Fibroblast of the conjunctiva (primary cell): ENCODE data around the gene MAX.
"Not testable (repeated sequence)": the region's sequence is repeated elsewhere in the genome, so short reads cannot be mapped to it uniquely, and the experiment has no call there.

Experiments used
- DNase-seq: peaks from one replicate; pipeline ENCODE4 v3.0.0-alpha.2; 2010; ENCODE audit warnings: low read depth

MAX gene

DNA sequence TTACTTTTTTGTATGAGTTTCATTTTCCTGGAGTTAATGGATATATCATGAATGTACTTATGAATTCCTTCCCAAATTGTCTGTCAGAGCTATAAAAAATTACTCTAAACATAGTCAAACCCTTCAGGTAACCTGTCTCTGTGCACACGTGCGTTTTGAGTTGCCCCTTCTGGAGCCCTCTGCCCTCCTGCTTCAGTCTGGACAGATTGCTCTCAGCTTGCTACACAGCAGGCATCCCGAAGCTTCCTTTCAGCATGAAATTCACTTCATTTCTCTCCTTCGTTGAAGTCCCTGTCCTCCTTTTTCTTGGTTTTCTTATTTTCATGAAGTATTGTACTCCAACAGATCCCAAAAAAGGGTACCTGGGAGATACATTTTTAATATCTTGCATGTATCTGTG lies 68.3 kb downstream of the MAX start:
- DNase-seq: no peak

- DNase-seq: no peak
Observed at GRCh38 chr14:65033181-65033580, 69.1 kb downstream of the MAX start.

DNA sequence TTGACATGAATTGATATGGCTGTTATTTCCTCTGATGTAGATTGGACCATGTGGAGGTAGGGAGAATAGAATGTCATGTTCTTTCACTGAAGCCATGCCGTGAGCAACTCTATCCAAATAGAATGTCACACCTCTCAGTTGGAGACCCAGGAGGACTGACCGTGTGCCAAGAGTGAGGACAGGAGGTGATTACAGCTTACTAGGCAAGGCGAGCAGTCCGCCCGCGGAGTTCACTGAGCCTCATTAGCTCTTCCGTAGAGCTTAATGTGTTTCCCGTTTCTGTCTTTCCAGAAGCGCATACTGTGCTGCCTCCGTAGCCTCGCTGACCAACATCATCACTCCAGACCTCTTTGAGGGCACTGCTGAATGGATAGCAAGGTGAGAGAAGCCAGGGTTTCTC lies 70.0 kb downstream of the MAX start:
- no peak for DNase-seq

DNA sequence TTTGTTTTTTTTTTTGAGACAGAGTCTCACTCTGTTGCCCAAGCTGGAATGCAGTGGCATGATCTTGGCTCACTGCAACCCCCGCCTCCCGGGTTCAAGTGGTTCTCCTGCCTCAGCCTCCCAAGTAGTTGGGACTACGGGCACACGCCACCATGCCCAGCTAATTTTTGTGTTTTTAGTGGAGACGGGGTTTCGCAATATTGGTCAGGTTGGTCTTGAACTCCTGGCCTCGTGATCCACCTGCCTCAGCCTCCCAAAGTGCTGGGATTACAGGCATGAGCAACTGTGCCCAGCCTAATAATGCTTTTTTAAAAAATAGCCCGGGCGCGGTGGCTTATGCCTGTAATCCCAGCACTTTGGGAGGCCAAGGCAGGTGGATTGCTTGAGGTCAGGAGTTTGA lies 71.0 kb downstream of the MAX start:
- DNase-seq: not testable (repeated sequence)

DNA sequence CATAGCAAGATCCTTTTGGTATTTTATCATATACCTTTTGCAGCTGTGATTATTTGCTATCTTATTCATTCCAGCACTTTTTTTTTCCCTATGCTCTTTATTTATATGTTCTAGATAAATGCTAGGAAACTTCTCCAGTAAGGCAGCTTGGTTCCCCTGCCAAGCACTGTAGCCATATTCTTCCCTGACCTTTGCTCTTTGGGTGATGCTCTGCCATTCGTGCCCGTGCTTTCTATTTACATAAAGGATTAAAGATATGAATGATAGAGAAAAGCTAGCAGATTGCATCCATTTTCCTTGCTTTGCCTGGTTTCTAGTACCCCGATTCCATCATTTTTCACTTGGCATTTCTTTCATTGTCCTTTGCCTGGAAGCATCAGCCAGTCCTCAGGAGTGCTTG lies 73.4 kb downstream of the MAX start:
- no peak for DNase-seq

DNA sequence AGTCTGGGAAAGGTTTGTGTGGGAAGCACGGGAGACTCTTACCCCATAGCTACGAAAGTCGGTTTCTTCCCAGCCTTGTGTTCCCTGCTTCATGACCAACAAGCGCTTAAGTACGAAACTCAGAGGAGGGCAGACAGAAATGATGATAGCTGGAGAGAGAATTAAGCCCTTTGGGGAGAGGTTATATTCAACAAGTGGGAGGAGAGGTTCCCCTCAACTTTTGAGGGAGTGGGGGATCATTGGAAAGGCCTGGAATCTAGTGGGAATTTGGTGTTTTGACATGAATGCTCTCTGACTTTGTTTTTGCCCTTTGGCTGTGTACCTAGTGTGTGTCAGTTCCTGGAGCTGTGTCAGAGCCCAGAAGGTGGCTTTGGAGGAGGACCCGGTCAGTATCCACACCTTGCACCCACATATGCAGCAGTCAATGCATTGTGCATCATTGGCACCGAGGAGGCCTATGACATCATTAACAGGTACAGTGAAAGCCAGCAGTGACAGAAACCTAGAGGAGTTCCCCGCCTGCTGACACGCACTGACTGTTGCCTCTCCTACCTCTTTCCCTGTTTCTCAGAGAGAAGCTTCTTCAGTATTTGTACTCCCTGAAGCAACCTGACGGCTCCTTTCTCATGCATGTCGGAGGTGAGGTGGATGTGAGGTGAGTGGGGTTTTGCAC lies 75.1 kb downstream of the MAX start:
- no peak for DNase-seq

GRCh38 chr14:65026526-65026925 lies 75.8 kb downstream of the MAX start:
- no peak for DNase-seq

GRCh38 chr14:65025818-65026217 lies 76.5 kb downstream of the MAX start:
- DNase-seq: no peak
